Measurements from ENCODE around the gene DLX2. TPM values are rescaled to one million over a fixed set of nuclear protein-coding genes. Genes with fewer than 3 reads are reported as not detected.

DLX2 gene
- polyA plus RNA-seq, 3 donors = 0.08 TPM; not detected in 2

GRCh38 chr2:172066394-172066886 is 36.3 kb downstream of the DLX2 start:
- Histone ChIP-seq H3K4me3 (replicated peaks in 1 of 3; ENCODE audit: low read depth in 2 of 3, low read length in 3 of 3) (no peak overlapping the region), H3K79me2 (ENCODE audit: insufficient read depth, low read length) (no peaks in the 10 kb centered on the region), H3K27me3 (ENCODE audit: control insufficient read depth in 2 of 2, insufficient read depth in 2 of 2, low read length in 2 of 2) (no peaks in the 10 kb centered on the region), H3K36me3 (replicated peaks in 1 of 2; ENCODE audit: control insufficient read depth in 1 of 2, insufficient read depth in 2 of 2, low read length in 2 of 2) (no peaks in the 10 kb centered on the region), H3K27ac (ENCODE audit: low read depth in 1 of 2, low read length in 2 of 2) (no peak overlapping the region), H4K20me1 (ENCODE audit: insufficient read depth, low read length) (no peaks in the 10 kb centered on the region), H3K9ac (ENCODE audit: insufficient read depth, low read length, poor library complexity, severe bottlenecking) (no peak overlapping the region), H3K4me1 (ENCODE audit: control insufficient read depth in 1 of 2, insufficient read depth in 2 of 2, low read length in 2 of 2) (no peaks in the 10 kb centered on the region), H2AFZ (ENCODE audit: insufficient read depth, low read depth, low read length, poor library complexity, severe bottlenecking) (no peak overlapping the region), H3K9me3 (replicated peaks in 1 of 2; ENCODE audit: control insufficient read depth in 1 of 2, insufficient read depth in 1 of 2, low read length in 2 of 2) (no peaks in the 10 kb centered on the region), H3K4me2 (replicated peaks; ENCODE audit: extremely low read depth, low read length, poor library complexity, severe bottlenecking) (no peak overlapping the region)
- H3K4me3 Mint-ChIP-seq = no peak overlapping the region
- H3K4me1 Mint-ChIP-seq = peaks cover 2% of the 10 kb centered on the region
- peaks cover 3 to 12% of the 10 kb centered on the region in 2 donors for H3K36me3 Mint-ChIP-seq
- H3K9me3 Mint-ChIP-seq = peaks cover 0 to 2% (median 0%) of the 10 kb centered on the region in 7 donors
- TF ChIP-seq CTCF (IDR thresholded peaks at IDR 0.05) = no peak
- intact Hi-C loops (cut with micrococcal nuclease) = no loop called here
- no peak overlapping the region for H3K27ac Mint-ChIP-seq
- peaks cover 0 to 1% (median 0%) of the 10 kb centered on the region in 3 donors for H3K27me3 Mint-ChIP-seq (ENCODE audit: low read depth in 3 of 3)
- DNase-seq = no peak
- WGBS (ENCODE audit: insufficient coverage) = 93% methylated on average over 4 of the region's 4 CpGs

- Histone ChIP-seq H4K20me1 (ENCODE audit: insufficient read depth, low read length) (no peaks in the 10 kb centered on the region), H3K27ac (ENCODE audit: low read depth in 1 of 2, low read length in 2 of 2) (no peak overlapping the region), H3K4me3 (replicated peaks in 1 of 3; ENCODE audit: low read depth in 2 of 3, low read length in 3 of 3) (no peak overlapping the region), H3K4me1 (ENCODE audit: control insufficient read depth in 1 of 2, insufficient read depth in 2 of 2, low read length in 2 of 2) (no peaks in the 10 kb centered on the region), H2AFZ (ENCODE audit: insufficient read depth, low read depth, low read length, poor library complexity, severe bottlenecking) (no peak overlapping the region), H3K36me3 (replicated peaks in 1 of 2; ENCODE audit: control insufficient read depth in 1 of 2, insufficient read depth in 2 of 2, low read length in 2 of 2) (no peaks in the 10 kb centered on the region), H3K9ac (ENCODE audit: insufficient read depth, low read length, poor library complexity, severe bottlenecking) (no peak overlapping the region), H3K79me2 (ENCODE audit: insufficient read depth, low read length) (no peaks in the 10 kb centered on the region), H3K9me3 (replicated peaks in 1 of 2; ENCODE audit: control insufficient read depth in 1 of 2, insufficient read depth in 1 of 2, low read length in 2 of 2) (no peaks in the 10 kb centered on the region), H3K4me2 (replicated peaks; ENCODE audit: extremely low read depth, low read length, poor library complexity, severe bottlenecking) (no peak overlapping the region), H3K27me3 (ENCODE audit: control insufficient read depth in 2 of 2, insufficient read depth in 2 of 2, low read length in 2 of 2) (no peaks in the 10 kb centered on the region)
- no peak overlapping the region for H3K4me3 Mint-ChIP-seq
- H3K36me3 Mint-ChIP-seq = peaks cover 3 to 12% of the 10 kb centered on the region in 2 donors
- no peak for TF ChIP-seq CTCF (IDR thresholded peaks at IDR 0.05)
- intact Hi-C loops (cut with micrococcal nuclease) = no loop called here
- H3K27me3 Mint-ChIP-seq (ENCODE audit: low read depth in 3 of 3) = peaks cover 0 to 1% (median 0%) of the 10 kb centered on the region in 3 donors
- no peak overlapping the region for H3K27ac Mint-ChIP-seq
- WGBS (ENCODE audit: insufficient coverage) = 100% methylated on average over 1 of the region's 4 CpGs
- peaks cover 0 to 2% (median 0%) of the 10 kb centered on the region in 7 donors for H3K9me3 Mint-ChIP-seq
- DNase-seq = peak in 1 of 3 donors; percentile 42
- peaks cover 2% of the 10 kb centered on the region for H3K4me1 Mint-ChIP-seq
These were observed 37.6 kb downstream of the DLX2 start for GRCh38 chr2:172065111-172065510.
